HEK293T (cell line): Measurements from ENCODE around the gene RMND5B.

Experiments used
- CTCF ChIA-PET: fragments of 350-600 bp; formaldehyde crosslinking; extraction: SDS; loops from one replicate; lab custom pipeline; 2021; ENCODE audit warnings: antibody characterized with exemption, inconsistent platforms; lab: Yijun Ruan, JAX
- POLR2A ChIA-PET: fragments of 350-600 bp; formaldehyde crosslinking; extraction: SDS; loops from one replicate; lab custom pipeline; 2020; ENCODE audit warnings: antibody characterized with exemption, inconsistent platforms; lab: Yijun Ruan, JAX
- DNase-seq: peaks from one replicate; pipeline ENCODE4 v3.0.0; 2012; ENCODE audit warnings: mixed read lengths; ENCODE audit errors: extremely low spot score
- ARNT ChIP-seq: fragments of 450-650 bp; IDR thresholded peaks from 2 replicates; pipeline ENCODE4 v1.6.1; 2017; ENCODE audit warnings: mild to moderate bottlenecking
- BHLHE40 ChIP-seq: fragments of 450-650 bp; IDR thresholded peaks from 2 replicates; pipeline ENCODE4 v1.6.1; 2016; ENCODE audit warnings: mild to moderate bottlenecking, moderate library complexity, borderline replicate concordance
- CTBP1 ChIP-seq: fragments of 450-650 bp; IDR thresholded peaks from 2 replicates; pipeline ENCODE4 v1.6.1; 2016; ENCODE audit warnings: borderline replicate concordance
- ELF4 ChIP-seq: fragments of 450-650 bp; IDR thresholded peaks from 2 replicates; pipeline ENCODE4 v1.6.1; 2017; ENCODE audit warnings: antibody characterized with exemption
- FOXA1 ChIP-seq: fragments of 450-650 bp; IDR thresholded peaks from 2 replicates; pipeline ENCODE4 v1.6.1; 2016; ENCODE audit warnings: mild to moderate bottlenecking
- FOXK2 ChIP-seq: fragments of 450-650 bp; IDR thresholded peaks from 2 replicates; pipeline ENCODE4 v1.6.1; 2016; ENCODE audit warnings: mild to moderate bottlenecking
- FOXM1 ChIP-seq: fragments of 450-650 bp; IDR thresholded peaks from 2 replicates; pipeline ENCODE4 v1.6.1; 2017; ENCODE audit warnings: mild to moderate bottlenecking, borderline replicate concordance
- HDGF ChIP-seq: fragments of 450-650 bp; IDR thresholded peaks from 2 replicates; pipeline ENCODE4 v1.6.1; 2017; ENCODE audit warnings: antibody characterized with exemption, borderline replicate concordance
- L3MBTL2 ChIP-seq: fragments of 450-650 bp; conservative IDR thresholded peaks from 2 replicates; pipeline ENCODE4 v1.6.1; 2016; ENCODE audit warnings: mild to moderate bottlenecking
- LEF1 ChIP-seq: fragments of 450-650 bp; IDR thresholded peaks from 2 replicates; pipeline ENCODE4 v1.6.1; 2017; ENCODE audit warnings: mild to moderate bottlenecking, borderline replicate concordance
- NFRKB ChIP-seq: fragments of 450-650 bp; IDR thresholded peaks from 2 replicates; pipeline ENCODE4 v1.6.1; 2016; ENCODE audit warnings: mild to moderate bottlenecking, moderate library complexity
- SP1 ChIP-seq: fragments of 450-650 bp; IDR thresholded peaks from 2 replicates; pipeline ENCODE4 v1.6.1; 2017
- SUZ12 ChIP-seq: fragments of 450-650 bp; IDR thresholded peaks from 2 replicates; pipeline ENCODE4 v1.6.1; 2016; ENCODE audit warnings: mild to moderate bottlenecking
- TARDBP ChIP-seq: fragments of 450-650 bp; IDR thresholded peaks from 2 replicates; pipeline ENCODE4 v1.6.1; 2016
- ZNF384 ChIP-seq: fragments of 450-650 bp; IDR thresholded peaks from 2 replicates; pipeline ENCODE4 v1.6.1; 2016
- TF ChIP-seq, protein P1 (sequence below): fragments of 450-650 bp; IDR thresholded peaks from 2 replicates; pipeline ENCODE4 v1.6.1; 2016

Gene RMND5B

DNA sequence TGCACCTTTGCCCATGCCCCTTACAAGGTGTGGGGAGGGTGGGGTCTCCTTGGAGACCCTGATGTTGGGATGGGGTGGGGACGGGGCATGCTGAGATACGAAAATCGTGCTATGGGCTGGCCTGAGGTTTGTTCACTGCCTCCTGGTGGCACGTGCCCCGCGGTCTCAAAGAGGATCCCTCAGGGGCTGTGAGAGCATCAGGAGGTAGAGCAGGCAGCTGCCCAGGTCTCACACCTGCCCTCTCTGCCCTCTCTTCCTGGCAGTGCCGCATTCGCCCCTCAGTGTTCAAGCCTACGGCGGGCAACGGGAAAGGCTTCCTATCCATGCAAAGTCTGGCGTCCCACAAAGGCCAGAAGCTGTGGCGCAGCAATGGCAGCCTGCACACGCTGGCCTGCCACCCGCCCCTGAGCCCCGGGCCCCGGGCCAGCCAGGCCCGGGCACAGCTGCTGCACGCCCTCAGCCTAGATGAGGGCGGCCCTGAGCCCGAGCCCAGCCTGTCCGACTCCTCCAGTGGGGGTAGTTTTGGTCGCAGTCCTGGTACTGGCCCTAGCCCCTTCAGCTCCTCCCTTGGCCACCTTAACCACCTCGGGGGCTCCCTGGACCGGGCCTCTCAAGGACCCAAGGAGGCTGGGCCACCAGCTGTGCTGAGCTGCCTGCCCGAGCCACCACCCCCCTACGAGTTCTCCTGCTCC lies 10.8 kb upstream of the RMND5B start:
- CTCF ChIA-PET: interaction anchor here (0.6 to 1.8 kb wide), 14 partner anchors 10 to 65 kb away, joined by 3 to 14 read pairs (median 4); partner anchors contain the start of genes NHP2 and RMND5B
- TF ChIP-seq SUZ12: no peak
- TF ChIP-seq L3MBTL2: no peak
- no peak for TF ChIP-seq ZNF384
- TF ChIP-seq TARDBP: no peak
- no peak for TF ChIP-seq LEF1
- TF ChIP-seq HDGF: no peak
- TF ChIP-seq BHLHE40: no peak
- TF ChIP-seq, protein P1, sequence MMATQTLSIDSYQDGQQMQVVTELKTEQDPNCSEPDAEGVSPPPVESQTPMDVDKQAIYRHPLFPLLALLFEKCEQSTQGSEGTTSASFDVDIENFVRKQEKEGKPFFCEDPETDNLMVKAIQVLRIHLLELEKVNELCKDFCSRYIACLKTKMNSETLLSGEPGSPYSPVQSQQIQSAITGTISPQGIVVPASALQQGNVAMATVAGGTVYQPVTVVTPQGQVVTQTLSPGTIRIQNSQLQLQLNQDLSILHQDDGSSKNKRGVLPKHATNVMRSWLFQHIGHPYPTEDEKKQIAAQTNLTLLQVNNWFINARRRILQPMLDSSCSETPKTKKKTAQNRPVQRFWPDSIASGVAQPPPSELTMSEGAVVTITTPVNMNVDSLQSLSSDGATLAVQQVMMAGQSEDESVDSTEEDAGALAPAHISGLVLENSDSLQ: no peak
- no peak for TF ChIP-seq ARNT
- TF ChIP-seq ELF4: no peak
- no peak for TF ChIP-seq FOXA1
- no peak for DNase-seq
- POLR2A ChIA-PET: interaction anchor here (1.6 kb wide), 1 partner anchor 10 kb away, joined by 4 read pairs; no protein-coding TSS in a partner anchor

DNA sequence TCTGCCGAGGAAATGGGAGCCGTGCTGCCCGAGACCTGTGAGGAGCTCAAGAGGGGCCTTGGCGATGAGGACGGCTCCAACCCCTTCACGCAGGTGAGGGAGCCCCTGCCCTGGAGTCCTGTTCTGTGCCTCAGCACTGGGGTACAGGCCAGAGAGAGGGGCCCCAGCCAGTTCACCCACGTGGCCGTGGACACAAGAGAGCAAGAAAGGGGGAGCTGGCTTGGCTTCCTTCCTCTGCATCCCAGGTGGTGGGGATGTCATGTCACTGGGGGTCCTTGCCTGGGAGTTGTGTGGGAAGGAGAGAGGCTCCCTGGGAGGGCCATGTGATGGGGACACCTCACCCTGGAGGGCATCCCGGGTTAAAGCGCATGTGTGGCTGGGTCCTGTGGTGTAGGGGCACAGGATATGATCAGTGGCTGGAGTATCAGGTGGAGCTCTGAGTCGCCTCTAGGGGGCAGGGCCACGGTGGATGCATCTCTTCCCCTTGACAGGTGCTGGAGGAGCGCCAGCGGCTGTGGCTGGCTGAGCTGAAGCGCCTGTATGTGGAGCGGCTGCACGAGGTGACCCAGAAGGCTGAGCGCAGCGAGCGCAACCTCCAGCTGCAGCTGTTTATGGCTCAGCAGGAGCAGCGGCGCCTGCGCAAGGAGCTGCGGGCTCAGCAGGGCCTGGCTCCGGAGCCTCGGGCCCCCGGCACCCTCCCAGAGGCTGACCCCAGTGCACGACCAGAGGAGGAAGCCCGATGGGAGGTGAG lies 10.0 kb upstream of the RMND5B start:
- DNase-seq: peak; percentile 92
- CTCF ChIA-PET: interaction anchor here (0.6 to 1.8 kb wide), 16 partner anchors 10 to 64 kb away, joined by 3 to 14 read pairs (median 4); partner anchors contain the start of genes NHP2 and RMND5B
- no peak for TF ChIP-seq BHLHE40
- no peak for TF ChIP-seq CTBP1
- TF ChIP-seq FOXM1: no peak
- TF ChIP-seq L3MBTL2: peak; percentile 48; the same call in 1 of the 2 replicates
- POLR2A ChIA-PET: interaction anchor here (0.9 to 1.6 kb wide), 4 partner anchors 9 to 45 kb away, joined by 4 to 5 read pairs (median 4); partner anchors contain the start of gene RMND5B

DNA sequence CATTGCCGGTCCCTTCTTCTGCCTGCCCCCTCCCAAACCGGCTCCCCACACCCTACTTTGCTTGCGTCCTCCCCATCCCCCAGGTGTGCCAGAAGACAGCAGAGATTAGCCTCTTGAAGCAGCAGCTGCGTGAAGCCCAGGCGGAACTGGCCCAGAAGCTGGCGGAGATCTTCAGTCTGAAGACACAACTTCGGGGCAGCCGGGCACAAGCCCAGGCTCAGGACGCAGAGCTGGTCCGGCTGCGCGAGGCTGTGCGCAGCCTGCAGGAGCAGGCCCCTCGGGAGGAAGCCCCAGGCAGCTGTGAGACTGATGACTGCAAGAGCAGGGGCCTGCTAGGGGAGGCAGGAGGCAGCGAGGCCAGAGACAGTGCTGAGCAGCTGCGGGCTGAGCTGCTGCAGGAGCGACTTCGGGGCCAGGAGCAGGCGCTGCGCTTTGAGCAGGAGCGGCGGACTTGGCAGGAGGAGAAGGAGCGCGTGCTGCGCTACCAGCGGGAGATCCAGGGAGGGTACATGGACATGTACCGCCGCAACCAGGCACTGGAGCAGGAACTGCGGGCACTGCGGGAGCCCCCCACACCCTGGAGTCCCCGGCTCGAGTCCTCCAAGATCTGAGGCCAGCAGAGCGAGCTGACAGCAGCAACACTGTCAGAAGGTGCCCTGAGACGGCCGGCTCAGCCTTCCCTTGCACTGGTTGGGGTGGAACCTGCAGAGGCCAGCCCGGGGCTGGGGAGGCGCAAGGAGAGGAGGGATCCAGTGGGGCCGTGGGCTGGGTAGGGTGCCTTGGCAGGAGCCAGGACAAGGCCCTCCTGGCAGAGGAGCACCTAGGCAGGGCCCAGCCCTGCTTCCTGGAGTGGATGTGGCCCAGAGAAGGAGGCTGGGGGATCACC lies 9.2 kb upstream of the RMND5B start:
- ChIA-PET CTCF (interaction anchor here (0.6 to 1.8 kb wide), 14 partner anchors 9 to 63 kb away, joined by 3 to 14 read pairs (median 4); partner anchors contain the start of genes NHP2 and RMND5B), POLR2A (interaction anchor here (0.9 to 1.6 kb wide), 4 partner anchors 8 to 46 kb away, joined by 4 to 5 read pairs (median 4); partner anchors contain the start of gene RMND5B)
- DNase-seq: no peak
- TF ChIP-seq L3MBTL2: no peak
- no peak for TF ChIP-seq SP1
- TF ChIP-seq HDGF: no peak
- TF ChIP-seq LEF1: no peak
- TF ChIP-seq, protein P1: no peak
- no peak for TF ChIP-seq NFRKB
- no peak for TF ChIP-seq FOXA1
- no peak for TF ChIP-seq SUZ12

DNA sequence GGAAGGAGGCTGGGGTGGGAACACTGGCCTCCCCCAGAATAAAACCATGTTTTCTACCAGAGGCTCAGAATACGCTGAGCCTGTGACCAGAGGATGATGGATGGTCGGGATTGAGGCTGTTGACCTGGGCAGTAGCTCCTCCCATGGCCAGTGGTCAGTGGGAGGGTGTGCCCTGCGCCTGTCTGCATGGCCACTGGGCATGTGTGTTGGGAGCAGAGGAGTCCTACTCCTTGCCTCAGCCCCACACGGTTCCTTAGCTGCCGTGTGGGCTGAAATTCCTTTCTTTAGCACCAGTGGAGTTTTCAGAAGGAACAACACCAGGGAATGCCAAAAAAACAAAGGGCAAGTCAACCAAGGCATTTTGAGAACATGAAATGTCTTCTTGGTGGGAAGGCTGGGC lies 8.5 kb upstream of the RMND5B start:
- TF ChIP-seq L3MBTL2 (no peak), HDGF (no peak), FOXM1 (no peak), LEF1 (no peak), SP1 (no peak), NFRKB (no peak), ZNF384 (no peak), BHLHE40 (no peak), FOXK2 (no peak), ELF4 (no peak), ARNT (no peak)
- CTCF ChIA-PET: no interaction called here
- no peak for DNase-seq
- POLR2A ChIA-PET: no interaction called here

DNA sequence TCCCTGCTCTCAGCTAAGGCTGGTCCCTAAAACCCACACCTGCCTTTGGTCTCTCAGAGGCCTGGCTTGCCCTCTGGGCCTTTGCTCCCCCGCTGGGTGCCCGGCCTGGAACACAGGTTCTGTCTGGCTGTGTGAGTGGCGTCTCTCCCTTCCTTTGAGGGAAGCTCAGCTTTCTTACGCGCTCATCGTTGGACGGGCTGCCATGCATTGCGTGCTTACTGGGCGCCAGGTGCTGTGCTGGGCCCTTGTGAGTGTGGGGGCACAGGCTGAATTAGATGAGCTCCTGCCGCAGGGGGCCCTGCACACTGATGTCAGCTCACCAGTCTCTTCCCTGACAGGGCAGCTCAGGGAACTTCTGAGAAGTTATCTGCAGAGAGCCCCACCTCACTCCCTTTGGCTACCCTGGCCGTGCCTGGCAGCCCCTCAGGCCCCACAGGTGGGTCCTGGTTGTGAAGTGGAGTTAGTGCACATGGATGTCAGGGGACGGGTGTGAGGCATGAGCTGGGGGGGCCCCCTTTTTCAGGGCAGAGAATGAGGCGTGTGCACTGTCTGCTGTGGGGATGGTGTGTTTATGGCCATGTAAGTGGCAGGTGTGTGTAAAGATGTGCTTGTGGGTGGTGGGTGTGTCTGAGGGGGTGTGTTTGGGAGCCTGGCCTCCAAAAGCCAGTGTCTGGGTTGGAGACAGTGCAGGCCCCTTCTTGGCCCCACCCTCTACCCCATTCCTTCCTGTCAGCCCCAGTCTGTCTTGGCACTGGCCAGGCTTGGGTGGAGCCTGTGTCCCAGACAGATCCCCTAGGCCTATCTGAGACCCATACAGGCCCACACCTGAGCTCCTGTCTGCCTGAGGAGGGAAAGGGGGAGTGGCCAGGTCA lies 7.5 kb upstream of the RMND5B start:
- TF ChIP-seq NFRKB: no peak
- no peak for TF ChIP-seq FOXA1
- no peak for DNase-seq
- CTCF ChIA-PET: no interaction called here
- POLR2A ChIA-PET: interaction anchor here (0.7 kb wide), 1 partner anchor 9 kb away, joined by 3 read pairs; no protein-coding TSS in a partner anchor
